HG03066 (cell line): ENCODE data around the gene GPR137C.

Experiments used
- ATAC-seq: cut with Tn5 transposase; IDR thresholded peaks from one replicate; pipeline ENCODE4 v1.9.1; 2021; ENCODE audit warnings: low read depth; ENCODE audit not compliant: unreplicated experiment

GPR137C gene

GRCh38 chr14:52660832-52661231, 108.2 kb downstream of the GPR137C start:
- no peak for ATAC-seq

- ATAC-seq: no peak
Measured at GRCh38 chr14:52661314-52661713, 108.7 kb downstream of the GPR137C start.

- ATAC-seq: no peak
Measured at GRCh38 chr14:52663850-52664249, 111.2 kb downstream of the GPR137C start.

GRCh38 chr14:52678591-52678990, 126.0 kb downstream of the GPR137C start:
- ATAC-seq: no peak

GRCh38 chr14:52683985-52684520, 131.4 kb downstream of the GPR137C start:
- ATAC-seq: no peak

- no peak for ATAC-seq
Measured at GRCh38 chr14:52686176-52686575, 133.5 kb downstream of the GPR137C start.
